Esophagus muscularis mucosa (tissue), 4 donors: ENCODE data around the gene CASP1.

Source experiments
- EP300 ChIP-seq: sonication (generic); formaldehyde crosslinking; IDR thresholded peaks from one replicate; pipeline ENCODE4 v1.6.1; 2017; ENCODE audit warnings: antibody characterized with exemption
- POLR2A ChIP-seq: fragments of 450-650 bp; IDR thresholded peaks from one replicate; pipeline ENCODE4 v1.6.1; 2017; ENCODE audit warnings: antibody characterized with exemption, moderate library complexity, mild to moderate bottlenecking, low read depth
- POLR2AphosphoS5 ChIP-seq, 2 donors: sonication (generic); formaldehyde crosslinking; IDR thresholded peaks; one replicate each; pipeline ENCODE4 v1.6.1; 2017; ENCODE audit warnings: antibody characterized with exemption in 2 of 2
- TF ChIP-seq, protein P1 (sequence below), 3 experiments: fragments of 200-600 bp in 2 of 3; fragments of 450-650 bp in 1 of 3; sonication (generic) in 2 of 3; IDR thresholded peaks; one replicate each; pipeline ENCODE4 v1.5.1; 2017 to 2019; ENCODE audit warnings: antibody characterized with exemption in 3 of 3, mild to moderate bottlenecking in 2 of 3, moderate library complexity in 1 of 3

DNA sequence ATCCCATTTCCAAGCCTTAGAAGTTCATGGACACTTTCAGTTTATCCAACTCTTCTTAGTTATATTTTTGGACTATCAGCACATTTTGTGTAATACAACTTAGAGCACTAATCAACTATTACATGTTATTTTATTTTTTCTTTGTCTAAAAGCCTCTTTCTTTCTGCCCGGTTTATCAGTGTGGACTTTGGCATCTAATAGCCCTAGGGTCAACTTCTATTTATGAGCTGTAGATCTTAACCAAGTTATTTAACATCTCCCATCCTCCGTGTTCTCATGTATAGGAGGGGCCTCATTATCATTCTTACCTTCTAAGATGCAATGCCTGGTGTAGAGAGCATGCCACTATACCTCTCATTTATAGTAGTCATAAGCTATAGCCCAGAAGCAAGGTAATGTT, 5.8 kb upstream of the CASP1 start:
- no peak for TF ChIP-seq EP300
- TF ChIP-seq, protein P1, sequence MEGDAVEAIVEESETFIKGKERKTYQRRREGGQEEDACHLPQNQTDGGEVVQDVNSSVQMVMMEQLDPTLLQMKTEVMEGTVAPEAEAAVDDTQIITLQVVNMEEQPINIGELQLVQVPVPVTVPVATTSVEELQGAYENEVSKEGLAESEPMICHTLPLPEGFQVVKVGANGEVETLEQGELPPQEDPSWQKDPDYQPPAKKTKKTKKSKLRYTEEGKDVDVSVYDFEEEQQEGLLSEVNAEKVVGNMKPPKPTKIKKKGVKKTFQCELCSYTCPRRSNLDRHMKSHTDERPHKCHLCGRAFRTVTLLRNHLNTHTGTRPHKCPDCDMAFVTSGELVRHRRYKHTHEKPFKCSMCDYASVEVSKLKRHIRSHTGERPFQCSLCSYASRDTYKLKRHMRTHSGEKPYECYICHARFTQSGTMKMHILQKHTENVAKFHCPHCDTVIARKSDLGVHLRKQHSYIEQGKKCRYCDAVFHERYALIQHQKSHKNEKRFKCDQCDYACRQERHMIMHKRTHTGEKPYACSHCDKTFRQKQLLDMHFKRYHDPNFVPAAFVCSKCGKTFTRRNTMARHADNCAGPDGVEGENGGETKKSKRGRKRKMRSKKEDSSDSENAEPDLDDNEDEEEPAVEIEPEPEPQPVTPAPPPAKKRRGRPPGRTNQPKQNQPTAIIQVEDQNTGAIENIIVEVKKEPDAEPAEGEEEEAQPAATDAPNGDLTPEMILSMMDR (IDR thresholded peaks at IDR 0.05), result no peak
- TF ChIP-seq POLR2A, result no peak
- no peak for TF ChIP-seq POLR2AphosphoS5 (IDR thresholded peaks at IDR 0.05)
